Smooth muscle cell (in vitro differentiated cells): ENCODE measurements around the gene CFAP298. TPM values are rescaled to one million over a fixed set of nuclear protein-coding genes. Genes with fewer than 3 reads are reported as not detected.

Experiments used
- DNase-seq: peaks from one replicate; lab custom pipeline; 2025; ENCODE audit not compliant: unreplicated experiment; lab: John Stamatoyannopoulos, UW
- H2AFZ ChIP-seq: fragments of 200-600 bp; sonication (generic); 2 replicates; pipeline ENCODE4 v1.6.0; 2016; ENCODE audit warnings: antibody characterized with exemption, low read depth, mild to moderate bottlenecking
- H3F3A ChIP-seq: fragments of 200-600 bp; sonication (generic); 2 replicates; pipeline ENCODE4 v1.6.0; 2017; ENCODE audit warnings: antibody characterized with exemption, low read depth
- H3K27ac ChIP-seq: fragments of 200-600 bp; sonication (generic); 2 replicates; pipeline ENCODE4 v1.5.1; 2016; ENCODE audit warnings: low read depth, mild to moderate bottlenecking
- H3K27me3 ChIP-seq: fragments of 200-600 bp; sonication (generic); 2 replicates; pipeline ENCODE4 v1.6.1; 2016; ENCODE audit warnings: low read depth, mild to moderate bottlenecking
- H3K36me3 ChIP-seq: fragments of 200-600 bp; sonication (generic); 2 replicates; pipeline ENCODE4 v1.5.1; 2016; ENCODE audit warnings: low read depth
- H3K4me1 ChIP-seq: fragments of 200-600 bp; sonication (generic); 2 replicates; pipeline ENCODE4 v1.5.1; 2016; ENCODE audit warnings: low read depth
- H3K4me2 ChIP-seq: fragments of 200-600 bp; sonication (generic); 2 replicates; pipeline ENCODE4 v1.6.0; 2016; ENCODE audit warnings: mild to moderate bottlenecking
- H3K4me3 ChIP-seq: fragments of 200-600 bp; sonication (generic); 2 replicates; pipeline ENCODE4 v1.5.1; 2016; ENCODE audit warnings: mild to moderate bottlenecking
- H3K79me2 ChIP-seq: fragments of 200-600 bp; sonication (generic); 2 replicates; pipeline ENCODE4 v1.6.0; 2016; ENCODE audit warnings: low read depth, mild to moderate bottlenecking
- H3K9ac ChIP-seq: fragments of 200-600 bp; sonication (generic); 2 replicates; pipeline ENCODE4 v1.6.0; 2016; ENCODE audit warnings: low read depth
- H3K9me3 ChIP-seq: fragments of 200-600 bp; sonication (generic); replicated peaks from 2 replicates; pipeline ENCODE4 v1.5.1; 2016; ENCODE audit warnings: low read depth
- H4K20me1 ChIP-seq: fragments of 200-600 bp; sonication (generic); 2 replicates; pipeline ENCODE4 v1.6.0; 2016; ENCODE audit warnings: low read depth
- CTCF ChIP-seq: fragments of 200-600 bp; sonication (generic); IDR thresholded peaks from 2 replicates; pipeline ENCODE4 v1.5.1; 2017; ENCODE audit warnings: borderline replicate concordance, mild to moderate bottlenecking, antibody characterized with exemption; ENCODE audit not compliant: insufficient read depth, poor library complexity, severe bottlenecking
- WGBS: methylation state at CpG from one replicate; pipeline ENCODE4 v1.1.7; 2016; ENCODE audit warnings: low lambda C conversion rate; 5-methylcytosine and 5-hydroxymethylcytosine counted together
- polyA plus RNA-seq: library from polyadenylated mRNA; unstranded; fragments of >200 nt; fragmentation: Nextera tagmentation; extraction: Ambion mirVana; gene quantifications from 2 replicates; pipeline ENCODE4 v1.2.1, GENCODE V29; 2016
- total RNA-seq: library from RNA; depleted of rRNA; stranded (reverse); fragments of >200 nt; gene quantifications from 2 replicates; pipeline ENCODE4 v1.2.3, GENCODE V29; 2014

CFAP298 gene
- total and polyA plus RNA-seq, 2 experiments from 2014 or later = 26.8 to 41.9 TPM

GRCh38 chr21:32648165-32648564 is 36.0 kb upstream of the CFAP298 start:
- no peaks in the 10 kb centered on the region for H3F3A ChIP-seq
- no peak for TF ChIP-seq CTCF
- no peak for DNase-seq

GRCh38 chr21:32645261-32646182 is 33.3 kb upstream of the CFAP298 start:
- DNase-seq = no peak
- Histone ChIP-seq H3K27ac (no peak overlapping the region), H4K20me1 (no peaks in the 10 kb centered on the region), H3K79me2 (no peaks in the 10 kb centered on the region), H3K9ac (no peak overlapping the region), H2AFZ (no peak overlapping the region), H3K9me3 (no peaks in the 10 kb centered on the region), H3K4me3 (peak overlapping the region; percentile 15), H3K36me3 (no peaks in the 10 kb centered on the region), H3K4me2 (no peak overlapping the region), H3K27me3 (no peaks in the 10 kb centered on the region), H3F3A (no peaks in the 10 kb centered on the region), H3K4me1 (no peaks in the 10 kb centered on the region)
- TF ChIP-seq CTCF = no peak
- WGBS = 49% methylated on average over 19 of the region's 19 CpGs

More at GRCh38 chr21:32648165-32648564, 36.0 kb upstream of the CFAP298 start:
- Histone ChIP-seq H3K27ac (no peak overlapping the region), H3K79me2 (no peaks in the 10 kb centered on the region), H3K4me2 (no peak overlapping the region), H4K20me1 (no peaks in the 10 kb centered on the region), H3K4me3 (no peak overlapping the region), H3K36me3 (no peaks in the 10 kb centered on the region), H3K27me3 (no peaks in the 10 kb centered on the region), H3K4me1 (no peaks in the 10 kb centered on the region), H3K9ac (no peak overlapping the region), H3K9me3 (no peaks in the 10 kb centered on the region), H2AFZ (no peak overlapping the region)

- TF ChIP-seq CTCF = no peak
These were observed 29.8 kb upstream of the CFAP298 start for GRCh38 chr21:32641710-32642698.

More at GRCh38 chr21:32641710-32642698, 29.8 kb upstream of the CFAP298 start:
- WGBS = 79% methylated on average over 10 of the region's 10 CpGs
- Histone ChIP-seq H4K20me1 (no peaks in the 10 kb centered on the region), H3F3A (no peaks in the 10 kb centered on the region), H3K79me2 (no peaks in the 10 kb centered on the region), H3K9me3 (no peaks in the 10 kb centered on the region), H2AFZ (no peak overlapping the region), H3K36me3 (no peaks in the 10 kb centered on the region), H3K4me1 (no peaks in the 10 kb centered on the region), H3K27me3 (no peaks in the 10 kb centered on the region), H3K4me2 (no peak overlapping the region), H3K27ac (no peak overlapping the region), H3K4me3 (no peak overlapping the region), H3K9ac (no peak overlapping the region)
- no peak for DNase-seq
